HCT116 (cell line): ENCODE results near the gene KSR1. TPM values are rescaled to one million over a fixed set of nuclear protein-coding genes. Genes with fewer than 3 reads are reported as not detected.

ENCODE experiments used
- ATAC-seq: fragments of 200-7000 bp; cut with Tn5 transposase; 2 replicates; pipeline ENCODE4 v1.9.1; 2020; ENCODE audit warnings: mild to moderate bottlenecking, moderate library complexity
- BruUV-seq: library from RNA; stranded (reverse); fragments of 400-500 nt; replicated peaks from 2 replicates; lab custom pipeline; 2021; lab: Mats Ljungman, UMichigan
- CTCF ChIA-PET: fragments of 300-600 bp; sonication (Branson Sonifier 250); formaldehyde crosslinking; loops from one replicate; lab custom pipeline; 2021; ENCODE audit warnings: antibody characterized with exemption; lab: Charles Lee
- POLR2A ChIA-PET: fragments of 300-600, 350-600 bp; sonication (Branson Sonifier 250); formaldehyde crosslinking; loops from one replicate; lab custom pipeline; 2021; ENCODE audit warnings: antibody characterized with exemption; lab: Charles Lee
- RAD21 ChIA-PET, 2 experiments: fragments of 300-600 bp; sonication (Branson Sonifier 250); formaldehyde crosslinking; loops; one replicate each; lab custom pipeline; 2023; ENCODE audit warnings: low total read pairs in 2 of 2; ENCODE audit not compliant: uncharacterized antibody in 2 of 2, unreplicated experiment in 2 of 2, low non-redundant PET in 1 of 2; lab: Charles Lee
- DNase-seq: peaks from one replicate; pipeline ENCODE4 v3.0.0-alpha.2; 2010; ENCODE audit warnings: low read depth, low spot score
- H2AFZ ChIP-seq: fragments of 200-600 bp; shearing (Covaris generic), sonication (generic); 2 replicates; pipeline ENCODE4 v1.6.1; 2017; ENCODE audit warnings: low read depth, mixed run types, mixed read lengths, antibody characterized with exemption, low read length; ENCODE audit not compliant: poor library complexity, severe bottlenecking
- H3K27ac ChIP-seq: 2 replicates; pipeline ENCODE4 v1.5.1; 2012; ENCODE audit warnings: low read depth, low read length
- H3K27me3 ChIP-seq: fragments of 200-600 bp; sonication (generic); 2 replicates; pipeline ENCODE4 v1.6.1; 2016; ENCODE audit warnings: mixed run types, low read length, mixed read lengths; ENCODE audit not compliant: insufficient read depth
- H3K36me3 ChIP-seq, 2 experiments: fragments of 200-500 bp in 1 of 2; fragments of 200-600 bp in 1 of 2; sonication (Bioruptor generic) in 1 of 2; sonication (generic) in 1 of 2; 2 replicates each; pipeline versions ENCODE4 v1.5.1 to v1.6.1; 2014 to 2016; ENCODE audit warnings: low read length in 2 of 2, inconsistent platforms in 1 of 2, mixed read lengths in 1 of 2, mixed run types in 1 of 2; ENCODE audit not compliant: insufficient read depth in 2 of 2, control insufficient read depth in 1 of 2
- H3K4me1 ChIP-seq, 2 experiments: fragments of 200-600 bp in 1 of 2; sonication (generic) in 1 of 2; 2 replicates each; pipeline versions ENCODE4 v1.5.1 to v1.6.1; 2012 to 2017; ENCODE audit warnings: low read length in 2 of 2, inconsistent platforms in 1 of 2, mild to moderate bottlenecking in 1 of 2, mixed read lengths in 1 of 2, mixed run types in 1 of 2, moderate library complexity in 1 of 2; ENCODE audit not compliant: insufficient read depth in 2 of 2, control insufficient read depth in 1 of 2
- H3K4me2 ChIP-seq: fragments of 200-600 bp; sonication (generic); 2 replicates; pipeline ENCODE4 v1.6.1; 2017; ENCODE audit warnings: mixed run types, low read length, mixed read lengths
- H3K4me3 ChIP-seq, 2 experiments: fragments of 200-600 bp in 1 of 2; sonication (generic) in 1 of 2; replicated peaks in 1 of 2; 2 replicates each; pipeline ENCODE4 v1.5.1; 2011 to 2016; ENCODE audit warnings: low read length in 2 of 2, control low read depth in 1 of 2, low read depth in 1 of 2, mild to moderate bottlenecking in 1 of 2, mixed read lengths in 1 of 2, mixed run types in 1 of 2
- H3K79me2 ChIP-seq: fragments of 200-600 bp; sonication (generic); 2 replicates; pipeline ENCODE4 v1.6.1; 2017; ENCODE audit warnings: mild to moderate bottlenecking, mixed run types, low read length, moderate library complexity, mixed read lengths; ENCODE audit not compliant: insufficient read depth
- H3K9ac ChIP-seq: fragments of 200-600 bp; sonication (generic); 2 replicates; pipeline ENCODE4 v1.6.1; 2016; ENCODE audit warnings: low read length, mixed read lengths
- H3K9me2 ChIP-seq: fragments of 200-600 bp; sonication (generic), shearing (Covaris generic); 2 replicates; pipeline ENCODE4 v1.6.1; 2017; ENCODE audit warnings: mixed run types, mild to moderate bottlenecking, moderate library complexity; ENCODE audit not compliant: insufficient read depth
- H3K9me3 ChIP-seq, 2 experiments: fragments of 200-500 bp in 1 of 2; fragments of 200-600 bp in 1 of 2; sonication (Bioruptor generic) in 1 of 2; sonication (generic) in 1 of 2; 2 replicates each; pipeline ENCODE4 v1.6.1; 2014 to 2017; ENCODE audit warnings: low read length in 2 of 2, mixed read lengths in 2 of 2, inconsistent platforms in 1 of 2, low read depth in 1 of 2, mild to moderate bottlenecking in 1 of 2, mixed run types in 1 of 2, moderate library complexity in 1 of 2; ENCODE audit not compliant: control insufficient read depth in 1 of 2, insufficient read depth in 1 of 2
- H4K20me1 ChIP-seq: fragments of 200-600 bp; sonication (generic), shearing (Covaris generic); 2 replicates; pipeline ENCODE4 v1.6.1; 2017; ENCODE audit warnings: mixed run types, mild to moderate bottlenecking, moderate library complexity; ENCODE audit not compliant: insufficient read depth
- ATF3 ChIP-seq: IDR thresholded peaks from 2 replicates; pipeline ENCODE4 v1.6.1; 2012
- CBX3 ChIP-seq: IDR thresholded peaks from 2 replicates; pipeline ENCODE4 v1.6.1; 2012; ENCODE audit warnings: low read depth
- CEBPB ChIP-seq: IDR thresholded peaks from 2 replicates; pipeline ENCODE4 v1.6.1; 2012; ENCODE audit warnings: low read depth
- EGR1 ChIP-seq: IDR thresholded peaks from 2 replicates; pipeline ENCODE4 v1.6.1; 2012; ENCODE audit warnings: low read depth
- ELF1 ChIP-seq: IDR thresholded peaks from 2 replicates; pipeline ENCODE4 v1.6.1; 2012; ENCODE audit warnings: low read depth, borderline replicate concordance
- EZH2phosphoT487 ChIP-seq: fragments of 200-600 bp; IDR thresholded peaks from 2 replicates; pipeline ENCODE4 v1.6.1; 2018; ENCODE audit warnings: antibody characterized with exemption, borderline replicate concordance
- FOSL1 ChIP-seq: IDR thresholded peaks from 2 replicates; pipeline ENCODE4 v1.6.1; 2012; ENCODE audit warnings: low read depth
- JUND ChIP-seq: IDR thresholded peaks from 2 replicates; pipeline ENCODE4 v1.6.1; 2012
- SIN3A ChIP-seq: IDR thresholded peaks from 2 replicates; pipeline ENCODE4 v1.6.1; 2012; ENCODE audit warnings: low read depth
- SRF ChIP-seq: IDR thresholded peaks from 2 replicates; pipeline ENCODE4 v1.6.1; 2012; ENCODE audit warnings: low read depth
- ZFX ChIP-seq: fragments of 450-650 bp; IDR thresholded peaks from 2 replicates; pipeline ENCODE4 v1.6.1; 2017
- intact Hi-C: fragments of 100-400 bp; cut with micrococcal nuclease; formaldehyde crosslinking; loops from 2 replicates; pipeline ENCODE4 v1.10.0; 2022
- total RNA-seq: library from RNA; stranded (reverse); gene quantifications from one replicate; pipeline ENCODE4 v1.2.1, GENCODE V29; 2021; ENCODE audit not compliant: unreplicated experiment
- TF ChIP-seq, protein P1 (sequence below), 3 experiments: fragments of 200-600 bp in 1 of 3; sonication (generic) in 1 of 3; IDR thresholded peaks in 2 of 3; conservative IDR thresholded peaks in 1 of 3; 2 replicates each; pipeline ENCODE4 v1.5.1; 2012 to 2017; ENCODE audit warnings: low read depth in 2 of 3, low read length in 2 of 3, antibody characterized with exemption in 1 of 3, borderline replicate concordance in 1 of 3, control low read depth in 1 of 3, mild to moderate bottlenecking in 1 of 3, mixed read lengths in 1 of 3, mixed run types in 1 of 3, moderate library complexity in 1 of 3; ENCODE audit not compliant: insufficient read depth in 1 of 3

Gene KSR1
- total RNA-seq, 1 experiment from 2014 or later, result 16.5 TPM

- H4K20me1 ChIP-seq, result no peaks in the 10 kb centered on the region
- BruUV-seq, result no TSS peak
- no peak overlapping the region for H2AFZ ChIP-seq
- no peaks in the 10 kb centered on the region for H3K4me1 ChIP-seq
- no peaks in the 10 kb centered on the region for H3K36me3 ChIP-seq
- CTCF ChIA-PET, result interaction anchor here (1.2 to 1.8 kb wide), 2 partner anchors 9 to 92 kb away, joined by 4 to 6 read pairs; no protein-coding TSS in a partner anchor
- RAD21 ChIA-PET, result no interaction called here
- H3K9ac ChIP-seq, result no peak overlapping the region
- intact Hi-C loops, result no loop called here
- ATAC-seq (no peak), DNase-seq (no peak)
- no peak overlapping the region for H3K4me2 ChIP-seq
- H3K4me3 ChIP-seq, result no peak overlapping the region
- POLR2A ChIA-PET, result no interaction called here
- no peaks in the 10 kb centered on the region for H3K79me2 ChIP-seq
- no peaks in the 10 kb centered on the region for H3K9me2 ChIP-seq
- H3K27me3 ChIP-seq, result no peaks in the 10 kb centered on the region
- no peak overlapping the region for H3K27ac ChIP-seq
- H3K9me3 ChIP-seq, result no peaks in the 10 kb centered on the region
- no peak for TF ChIP-seq ELF1
- no peak for TF ChIP-seq SRF
- no peak for TF ChIP-seq EZH2phosphoT487
- TF ChIP-seq ZFX, result no peak
- TF ChIP-seq CEBPB, result no peak
- no peak for TF ChIP-seq EGR1
- no peak for TF ChIP-seq FOSL1
- no peak for TF ChIP-seq SIN3A
Measured at GRCh38 chr17:27663936-27664605, 207.8 kb downstream of the KSR1 start.

DNA sequence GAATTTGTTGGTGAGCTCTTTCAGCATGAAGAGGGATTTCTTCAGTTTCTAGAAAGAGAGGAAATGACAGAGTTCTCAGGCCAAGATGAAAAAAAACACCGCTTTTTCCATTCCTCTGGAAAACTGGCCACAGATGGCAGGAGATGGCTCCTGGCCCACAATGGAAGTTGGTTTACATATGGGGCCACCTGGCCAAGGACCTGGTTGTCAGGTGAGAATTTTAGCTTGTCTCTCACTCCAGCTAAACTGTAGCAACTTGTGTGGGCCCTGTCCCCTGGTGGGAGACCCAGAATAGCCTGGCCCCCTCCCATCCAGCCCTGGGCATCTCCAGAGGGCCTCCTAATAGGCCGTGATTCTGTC lies 208.3 kb downstream of the KSR1 start:
- ChIA-PET CTCF (interaction anchor here (1.2 kb wide), 1 partner anchor 10 kb away, joined by 4 read pairs; no protein-coding TSS in a partner anchor), RAD21 (no interaction called here), POLR2A (no interaction called here)
- BruUV-seq, result no TSS peak
- Histone ChIP-seq H3K9ac (no peak overlapping the region), H3K4me1 (no peaks in the 10 kb centered on the region), H3K9me2 (no peaks in the 10 kb centered on the region), H3K27me3 (no peaks in the 10 kb centered on the region), H3K36me3 (no peaks in the 10 kb centered on the region), H4K20me1 (no peaks in the 10 kb centered on the region), H2AFZ (no peak overlapping the region), H3K4me3 (no peak overlapping the region), H3K27ac (no peak overlapping the region), H3K9me3 (no peaks in the 10 kb centered on the region), H3K4me2 (no peak overlapping the region), H3K79me2 (no peaks in the 10 kb centered on the region)
- TF ChIP-seq CBX3 (no peak), CEBPB (no peak), ATF3 (no peak), JUND (no peak)
- TF ChIP-seq, protein P1, sequence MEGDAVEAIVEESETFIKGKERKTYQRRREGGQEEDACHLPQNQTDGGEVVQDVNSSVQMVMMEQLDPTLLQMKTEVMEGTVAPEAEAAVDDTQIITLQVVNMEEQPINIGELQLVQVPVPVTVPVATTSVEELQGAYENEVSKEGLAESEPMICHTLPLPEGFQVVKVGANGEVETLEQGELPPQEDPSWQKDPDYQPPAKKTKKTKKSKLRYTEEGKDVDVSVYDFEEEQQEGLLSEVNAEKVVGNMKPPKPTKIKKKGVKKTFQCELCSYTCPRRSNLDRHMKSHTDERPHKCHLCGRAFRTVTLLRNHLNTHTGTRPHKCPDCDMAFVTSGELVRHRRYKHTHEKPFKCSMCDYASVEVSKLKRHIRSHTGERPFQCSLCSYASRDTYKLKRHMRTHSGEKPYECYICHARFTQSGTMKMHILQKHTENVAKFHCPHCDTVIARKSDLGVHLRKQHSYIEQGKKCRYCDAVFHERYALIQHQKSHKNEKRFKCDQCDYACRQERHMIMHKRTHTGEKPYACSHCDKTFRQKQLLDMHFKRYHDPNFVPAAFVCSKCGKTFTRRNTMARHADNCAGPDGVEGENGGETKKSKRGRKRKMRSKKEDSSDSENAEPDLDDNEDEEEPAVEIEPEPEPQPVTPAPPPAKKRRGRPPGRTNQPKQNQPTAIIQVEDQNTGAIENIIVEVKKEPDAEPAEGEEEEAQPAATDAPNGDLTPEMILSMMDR (IDR thresholded peaks at IDR 0.05 in 2 of 3, conservative IDR thresholded peaks at IDR 0.05 in 1 of 3; ENCODE audit: borderline replicate concordance in 1 of 3, insufficient read depth in 1 of 3, low read depth in 2 of 3, low read length in 2 of 3), result no peak
- ATAC-seq (no peak), DNase-seq (no peak)
- intact Hi-C loops, result no loop called here
